Transverse colon (tissue), 4 donors: Measurements from ENCODE around the gene TTC19. TPM values are rescaled to one million over a fixed set of nuclear protein-coding genes. Genes with fewer than 3 reads are reported as not detected.

Experiments
- DNase-seq: peaks from one replicate; pipeline ENCODE4 v3.0.0-alpha.2; 2019
- H3K27ac ChIP-seq, 4 donors: fragments of 200-600 bp; sonication (generic); 2 replicates each; pipeline ENCODE4 v1.5.1; 2016 to 2018; ENCODE audit warnings: inconsistent platforms in 4 of 4
- H3K27me3 ChIP-seq: fragments of 200-600 bp; sonication (generic); 2 replicates; pipeline ENCODE4 v1.5.1; 2017; ENCODE audit warnings: inconsistent platforms
- H3K36me3 ChIP-seq, 4 donors: fragments of 200-600 bp; sonication (generic); 2 replicates each; pipeline ENCODE4 v1.5.1; 2017 to 2019; ENCODE audit warnings: inconsistent platforms in 4 of 4
- H3K4me1 ChIP-seq, 4 donors: fragments of 200-600 bp; sonication (generic); 2 replicates each; pipeline ENCODE4 v1.5.1; 2017 to 2020; ENCODE audit warnings: inconsistent platforms in 4 of 4
- H3K4me3 ChIP-seq, 4 donors: fragments of 200-600 bp; sonication (generic); 1 replicate in 1 of 4; 2 replicates in 3 of 4; pipeline versions ENCODE4 v1.5.1 to v1.6.1; 2017 to 2019; ENCODE audit warnings: inconsistent platforms in 4 of 4
- H3K9me3 ChIP-seq, 2 donors: fragments of 200-600 bp; sonication (generic); 2 replicates each; pipeline ENCODE4 v1.5.1; 2017 to 2019; ENCODE audit warnings: inconsistent platforms in 2 of 2
- CTCF ChIP-seq, 5 experiments: fragments of 200-600 bp in 3 of 5; fragments of 450-650 bp in 2 of 5; sonication (generic) in 3 of 5; IDR thresholded peaks; 1 replicate in 2 of 5; 2 replicates in 3 of 5; pipeline ENCODE4 v1.5.1; 2016 to 2017; ENCODE audit warnings: antibody characterized with exemption in 5 of 5, inconsistent platforms in 3 of 5, mild to moderate bottlenecking in 2 of 5, moderate library complexity in 1 of 5
- EP300 ChIP-seq: sonication (generic); formaldehyde crosslinking; IDR thresholded peaks from one replicate; pipeline ENCODE4 v1.6.1; 2017; ENCODE audit warnings: antibody characterized with exemption, low read depth
- POLR2A ChIP-seq: fragments of 450-650 bp; IDR thresholded peaks from one replicate; pipeline ENCODE4 v1.6.1; 2016; ENCODE audit warnings: antibody characterized with exemption, mild to moderate bottlenecking, moderate library complexity
- POLR2AphosphoS5 ChIP-seq, 3 donors: sonication (generic); formaldehyde crosslinking; IDR thresholded peaks; one replicate each; pipeline ENCODE4 v1.6.1; 2016; ENCODE audit warnings: antibody characterized with exemption in 3 of 3
- WGBS, 2 donors: methylation state at CpG; one replicate each; pipeline ENCODE4 v1.1.5; 2018; ENCODE audit warnings: low coverage in 1 of 2; 5-methylcytosine and 5-hydroxymethylcytosine counted together
- in situ Hi-C, 4 donors: fragments of 200-750 bp; cut with MboI; loops; one replicate each; pipeline versions ENCODE4 v1.15.0 to v1.15.1; 2017; ENCODE audit warnings: low sequenced_read_pairs in 3 of 4, low pct_ligation_motif_present in 1 of 4, low pct_unique_long_range_greater_than_20kb in 1 of 4
- intact Hi-C: fragments of 100-400 bp; cut with DNase I; formaldehyde crosslinking; loops from one replicate; pipeline ENCODE4 v1.15.1; 2023; ENCODE audit warnings: low total_unique reads
- total RNA-seq, 4 donors: library from RNA; depleted of rRNA; stranded (reverse); fragments of >200 nt; gene quantifications; one replicate each; pipeline ENCODE4 v1.1.0, GENCODE V29; 2016

The TTC19 gene
- total RNA-seq, 4 donors from 2014 or later = 65.3 to 371 (median 187) TPM

DNA sequence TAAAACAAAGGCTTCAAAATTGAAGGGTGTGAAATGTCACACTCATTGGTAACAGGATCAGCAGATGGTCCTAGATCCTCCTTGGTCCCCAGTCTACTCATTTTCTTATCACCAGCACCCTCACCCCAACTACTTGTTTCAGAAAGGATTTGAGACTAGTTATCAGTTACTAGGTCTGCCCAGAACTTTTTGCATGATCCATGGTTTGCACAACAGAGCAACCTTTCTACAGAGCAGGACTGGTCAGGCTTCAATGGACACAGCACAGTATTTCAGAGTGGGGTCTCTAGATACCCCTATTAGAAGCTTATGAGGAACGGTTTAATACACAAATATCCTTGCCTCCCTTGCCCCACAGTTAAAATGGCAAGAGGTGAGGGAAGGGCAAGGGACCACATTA, 25.6 kb downstream of the TTC19 start:
- Histone ChIP-seq H3K4me3 (no peak overlapping the region), H3K27me3 (no peaks in the 10 kb centered on the region), H3K4me1 (peaks cover 0 to 9% (median 0%) of the 10 kb centered on the region in 4 donors), H3K9me3 (no peaks in the 10 kb centered on the region), H3K36me3 (peaks cover 0 to 64% (median 23%) of the 10 kb centered on the region in 4 donors), H3K27ac (no peak overlapping the region)
- intact Hi-C loops (no loop called here), in situ Hi-C loops (loop anchor here in 1 of 4 donors (25.0 kb wide), 1 partner anchor 112 kb away; no protein-coding TSS in a partner anchor)
- WGBS, 2 donors = 91 to 100% methylated on average over 1 of the region's 1 CpG
- no peak for DNase-seq
- no peak for TF ChIP-seq POLR2A
- TF ChIP-seq CTCF (IDR thresholded peaks at IDR 0.05) = no peak
- no peak for TF ChIP-seq POLR2AphosphoS5 (IDR thresholded peaks at IDR 0.05)
- no peak for TF ChIP-seq EP300

DNA sequence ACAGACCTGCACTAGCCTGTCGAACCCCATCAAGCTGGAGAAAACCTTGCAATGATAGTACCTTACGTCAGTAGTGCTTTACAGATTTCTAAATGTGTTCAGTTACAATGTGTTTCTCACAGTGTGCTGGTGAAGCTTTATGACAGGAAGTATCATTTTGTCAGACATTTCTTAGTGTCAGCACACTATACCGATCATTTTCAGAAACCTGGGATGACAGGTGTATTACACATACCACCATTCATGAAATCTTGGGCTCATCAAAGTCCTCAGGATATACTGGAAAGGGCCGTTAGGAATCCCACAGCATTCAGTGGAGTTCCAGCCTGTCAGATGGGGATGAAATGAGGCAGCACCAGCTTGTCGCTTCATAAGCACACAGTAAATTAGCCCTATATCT, 27.3 kb downstream of the TTC19 start:
- peaks cover 0 to 65% (median 31%) of the 10 kb centered on the region in 4 donors for H3K36me3 ChIP-seq
- DNase-seq = no peak
- in situ Hi-C loops = loop anchor here in 1 of 4 donors (25.0 kb wide), 1 partner anchor 110 kb away; no protein-coding TSS in a partner anchor

GRCh38 chr17:16027708-16028584, 28.3 kb downstream of the TTC19 start:
- in situ Hi-C loops = loop anchor here in 1 of 4 donors (25.0 kb wide), 1 partner anchor 109 kb away; no protein-coding TSS in a partner anchor
- 74 to 81% methylated on average over 4 to 5 of the region's 5 CpGs for WGBS, 2 donors
- Histone ChIP-seq H3K27ac (peak overlapping the region; percentile 9 to 49 (median 36)), H3K4me1 (peaks cover 0 to 9% (median 0%) of the 10 kb centered on the region in 4 donors), H3K27me3 (no peaks in the 10 kb centered on the region), H3K9me3 (no peaks in the 10 kb centered on the region), H3K4me3 (no peak overlapping the region), H3K36me3 (peaks cover 0 to 71% (median 36%) of the 10 kb centered on the region in 4 donors)
- intact Hi-C loops = no loop called here
- TF ChIP-seq CTCF (IDR thresholded peaks at IDR 0.05) = no peak
- no peak for TF ChIP-seq EP300
- no peak for TF ChIP-seq POLR2A
- TF ChIP-seq POLR2AphosphoS5 (IDR thresholded peaks at IDR 0.05) = no peak
- no peak for DNase-seq

More for the DNA sequence above, 27.3 kb downstream of the TTC19 start:
- H3K27ac ChIP-seq = no peak overlapping the region
- no peaks in the 10 kb centered on the region for H3K9me3 ChIP-seq
- TF ChIP-seq CTCF (IDR thresholded peaks at IDR 0.05) (no peak), POLR2A (no peak), EP300 (no peak), POLR2AphosphoS5 (IDR thresholded peaks at IDR 0.05) (no peak)
- H3K4me1 ChIP-seq = peaks cover 0 to 9% (median 0%) of the 10 kb centered on the region in 4 donors
- intact Hi-C loops = no loop called here
- no peak overlapping the region for H3K4me3 ChIP-seq
- H3K27me3 ChIP-seq = no peaks in the 10 kb centered on the region
- 94% methylated on average over 3 to 5 of the region's 5 CpGs for WGBS, 2 donors

GRCh38 chr17:16033729-16034349, 34.2 kb downstream of the TTC19 start:
- 80 to 95% methylated on average over 2 to 7 of the region's 7 CpGs for WGBS, 2 donors
- Histone ChIP-seq H3K27me3 (no peaks in the 10 kb centered on the region), H3K4me3 (no peak overlapping the region), H3K36me3 (peaks cover 1 to 82% (median 43%) of the 10 kb centered on the region in 4 donors), H3K27ac (no peak overlapping the region), H3K9me3 (no peaks in the 10 kb centered on the region), H3K4me1 (no peaks in the 10 kb centered on the region)
- in situ Hi-C loops = loop anchor here in 1 of 4 donors (25.0 kb wide), 1 partner anchor 103 kb away; no protein-coding TSS in a partner anchor
- TF ChIP-seq CTCF (IDR thresholded peaks at IDR 0.05) (no peak), POLR2A (no peak), POLR2AphosphoS5 (IDR thresholded peaks at IDR 0.05) (no peak), EP300 (no peak)
- no peak for DNase-seq
- intact Hi-C loops = no loop called here
